ENCODE data around the gene RAB11FIP4. TPM values are rescaled to one million over a fixed set of nuclear protein-coding genes. Genes with fewer than 3 reads are reported as not detected.

Gene RAB11FIP4
- total and polyA plus RNA-seq, 2 donors (not counting 1 experiment from before 2014, with no cell fraction given) = 17.0 to 70.5 TPM

DNA sequence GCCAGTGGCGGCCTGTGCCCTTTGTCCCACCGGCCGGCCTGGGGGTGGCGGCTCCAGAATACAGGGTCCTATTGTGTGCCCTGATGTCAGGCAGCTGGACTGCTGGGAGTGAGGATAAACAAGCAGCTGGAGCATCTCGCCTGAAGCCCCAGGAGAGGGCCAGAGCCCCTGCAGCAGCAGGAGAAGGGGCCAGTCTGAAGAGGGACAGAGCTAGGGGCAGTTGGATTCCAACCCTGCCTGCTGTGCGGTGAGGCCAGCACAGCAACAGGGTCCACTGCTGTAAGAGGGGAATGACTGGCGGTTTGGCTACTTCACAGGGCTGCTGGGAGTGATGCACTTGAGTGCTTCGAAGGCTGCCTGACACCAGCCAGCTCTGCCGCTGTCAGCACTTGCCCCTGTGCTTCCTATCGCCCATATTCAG lies 25.0 kb downstream of the RAB11FIP4 start:
- intact Hi-C loops (cut with micrococcal nuclease) = no loop called here

DNA sequence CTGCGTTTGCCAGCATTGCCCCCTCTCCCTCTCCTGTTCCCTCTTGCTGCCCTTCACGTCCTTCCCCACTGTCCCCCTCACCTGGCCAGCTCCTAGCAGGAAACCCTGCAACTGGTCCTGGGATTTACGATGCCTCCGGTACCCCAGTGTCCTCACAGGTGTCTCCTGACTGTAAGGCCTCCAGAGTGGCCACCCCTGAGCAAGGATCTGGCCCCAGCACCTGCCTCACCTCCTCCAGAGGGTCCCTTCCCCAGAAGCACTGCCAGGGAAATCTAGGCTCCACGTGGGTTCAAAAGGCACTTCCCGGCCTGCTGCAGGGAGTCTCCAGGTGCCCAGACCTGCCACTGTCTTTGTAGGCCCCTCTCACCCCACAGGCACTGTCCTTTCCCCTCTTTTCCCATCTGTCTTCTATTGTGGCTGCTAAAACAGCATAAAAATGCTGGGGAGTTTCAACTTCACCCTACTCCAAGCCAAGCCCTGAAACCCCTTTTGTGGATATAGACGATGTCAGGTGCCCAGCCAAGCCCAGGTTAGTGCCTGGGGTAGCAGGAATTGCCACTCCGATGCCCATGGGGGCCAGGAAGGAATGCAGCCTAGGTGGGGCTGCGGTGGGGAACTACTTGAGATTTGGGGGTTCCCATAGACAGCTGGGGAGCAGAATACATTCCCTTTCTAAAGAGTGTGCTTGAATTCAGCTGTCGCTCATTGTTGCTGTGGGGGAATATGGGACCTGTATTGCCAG lies 25.7 kb downstream of the RAB11FIP4 start:
- WGBS (ENCODE audit: insufficient coverage) = 86% methylated on average over 10 of the region's 10 CpGs
- H3K9me3 Mint-ChIP-seq (ENCODE audit: insufficient read depth) = peaks cover 2% of the 10 kb centered on the region
- H3K4me2 ChIP-seq (replicated peaks; ENCODE audit: low read depth, low read length, poor library complexity, severe bottlenecking) = no peak overlapping the region

More for the DNA sequence above, 25.0 kb downstream of the RAB11FIP4 start:
- Mint-ChIP-seq H3K27me3 (peaks cover 5% of the 10 kb centered on the region), H3K4me1 (peaks cover 10% of the 10 kb centered on the region), H3K9me3 (ENCODE audit: insufficient read depth) (no peaks in the 10 kb centered on the region), H3K27ac (no peak overlapping the region), H3K4me3 (no peak overlapping the region)
- Histone ChIP-seq H3K36me3 (replicated peaks in 1 of 2; ENCODE audit: control extremely low read depth in 1 of 2, control insufficient read depth in 1 of 2, extremely low read depth in 1 of 2, insufficient read depth in 2 of 2, low read length in 1 of 2) (no peaks in the 10 kb centered on the region), H3K27ac (ENCODE audit: low read length in 2 of 2) (no peak overlapping the region), H4K20me1 (ENCODE audit: control insufficient read depth, insufficient read depth, low read length, poor library complexity, severe bottlenecking) (no peaks in the 10 kb centered on the region), H3K4me3 (ENCODE audit: control extremely low read depth in 1 of 5, extremely low read depth in 1 of 5, insufficient read depth in 1 of 5, low read depth in 2 of 5, low read length in 4 of 5) (no peak overlapping the region), H3K79me2 (ENCODE audit: control insufficient read depth, insufficient read depth, low read length) (no peaks in the 10 kb centered on the region), H3K9me3 (ENCODE audit: control extremely low read depth in 1 of 3, control insufficient read depth in 2 of 3, insufficient read depth in 1 of 3, low read length in 2 of 3) (peaks cover 0 to 8% (median 0%) of the 10 kb centered on the region in 3 donors), H2AFZ (ENCODE audit: insufficient read depth, low read depth, low read length, poor library complexity, severe bottlenecking) (no peak overlapping the region), H3K27me3 (replicated peaks in 1 of 4; ENCODE audit: control extremely low read depth in 1 of 4, control insufficient read depth in 3 of 4, insufficient read depth in 4 of 4, low read length in 3 of 4) (no peaks in the 10 kb centered on the region), H3K4me1 (ENCODE audit: control insufficient read depth in 2 of 2, insufficient read depth in 2 of 2, low read length in 2 of 2) (peaks cover 9% of the 10 kb centered on the region in 2 donors), H3K9ac (ENCODE audit: low read length) (no peak overlapping the region), H3K4me2 (replicated peaks; ENCODE audit: low read depth, low read length, poor library complexity, severe bottlenecking) (no peak overlapping the region)
- ChIA-PET CTCF (no interaction called here), POLR2A (no interaction called here)
- TF ChIP-seq EZH2 (IDR thresholded peaks at IDR 0.05; ENCODE audit: borderline replicate concordance, insufficient read depth, low read depth, low read length, poor library complexity, severe bottlenecking) = no peak
- TF ChIP-seq, protein P1, sequence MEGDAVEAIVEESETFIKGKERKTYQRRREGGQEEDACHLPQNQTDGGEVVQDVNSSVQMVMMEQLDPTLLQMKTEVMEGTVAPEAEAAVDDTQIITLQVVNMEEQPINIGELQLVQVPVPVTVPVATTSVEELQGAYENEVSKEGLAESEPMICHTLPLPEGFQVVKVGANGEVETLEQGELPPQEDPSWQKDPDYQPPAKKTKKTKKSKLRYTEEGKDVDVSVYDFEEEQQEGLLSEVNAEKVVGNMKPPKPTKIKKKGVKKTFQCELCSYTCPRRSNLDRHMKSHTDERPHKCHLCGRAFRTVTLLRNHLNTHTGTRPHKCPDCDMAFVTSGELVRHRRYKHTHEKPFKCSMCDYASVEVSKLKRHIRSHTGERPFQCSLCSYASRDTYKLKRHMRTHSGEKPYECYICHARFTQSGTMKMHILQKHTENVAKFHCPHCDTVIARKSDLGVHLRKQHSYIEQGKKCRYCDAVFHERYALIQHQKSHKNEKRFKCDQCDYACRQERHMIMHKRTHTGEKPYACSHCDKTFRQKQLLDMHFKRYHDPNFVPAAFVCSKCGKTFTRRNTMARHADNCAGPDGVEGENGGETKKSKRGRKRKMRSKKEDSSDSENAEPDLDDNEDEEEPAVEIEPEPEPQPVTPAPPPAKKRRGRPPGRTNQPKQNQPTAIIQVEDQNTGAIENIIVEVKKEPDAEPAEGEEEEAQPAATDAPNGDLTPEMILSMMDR (IDR thresholded peaks at IDR 0.05) = no peak
- no peak for ATAC-seq (ENCODE audit: low read depth)
- DNase-seq = no peak
- WGBS (ENCODE audit: insufficient coverage) = 87% methylated on average over 10 of the region's 10 CpGs

More for the DNA sequence above, 25.7 kb downstream of the RAB11FIP4 start:
- TF ChIP-seq EZH2 (IDR thresholded peaks at IDR 0.05; ENCODE audit: borderline replicate concordance, insufficient read depth, low read depth, low read length, poor library complexity, severe bottlenecking) = no peak
- TF ChIP-seq, protein P1 (IDR thresholded peaks at IDR 0.05) = no peak
- intact Hi-C loops (cut with micrococcal nuclease) = no loop called here
- Histone ChIP-seq H3K79me2 (ENCODE audit: control insufficient read depth, insufficient read depth, low read length) (no peaks in the 10 kb centered on the region), H3K9me3 (ENCODE audit: control extremely low read depth in 1 of 3, control insufficient read depth in 2 of 3, insufficient read depth in 1 of 3, low read length in 2 of 3) (peaks cover under 1 to 13% (median 3%) of the 10 kb centered on the region in 3 donors), H3K4me1 (ENCODE audit: control insufficient read depth in 2 of 2, insufficient read depth in 2 of 2, low read length in 2 of 2) (peaks cover 9% of the 10 kb centered on the region in 2 donors), H2AFZ (ENCODE audit: insufficient read depth, low read depth, low read length, poor library complexity, severe bottlenecking) (no peak overlapping the region), H3K27ac (ENCODE audit: low read length in 2 of 2) (no peak overlapping the region), H3K9ac (ENCODE audit: low read length) (no peak overlapping the region), H4K20me1 (ENCODE audit: control insufficient read depth, insufficient read depth, low read length, poor library complexity, severe bottlenecking) (no peaks in the 10 kb centered on the region), H3K36me3 (replicated peaks in 1 of 2; ENCODE audit: control extremely low read depth in 1 of 2, control insufficient read depth in 1 of 2, extremely low read depth in 1 of 2, insufficient read depth in 2 of 2, low read length in 1 of 2) (no peaks in the 10 kb centered on the region), H3K4me3 (ENCODE audit: control extremely low read depth in 1 of 5, extremely low read depth in 1 of 5, insufficient read depth in 1 of 5, low read depth in 2 of 5, low read length in 4 of 5) (no peak overlapping the region), H3K27me3 (replicated peaks in 1 of 4; ENCODE audit: control extremely low read depth in 1 of 4, control insufficient read depth in 3 of 4, insufficient read depth in 4 of 4, low read length in 3 of 4) (no peaks in the 10 kb centered on the region)
- Mint-ChIP-seq H3K27ac (no peak overlapping the region), H3K4me1 (peaks cover 10% of the 10 kb centered on the region), H3K27me3 (peaks cover 7% of the 10 kb centered on the region), H3K4me3 (no peak overlapping the region)
- no peak for ATAC-seq (ENCODE audit: low read depth)
- no peak for DNase-seq
- ChIA-PET CTCF (no interaction called here), POLR2A (no interaction called here)
